Activated CD4-positive, alpha-beta memory T cell treated with anti-CD3 and anti-CD28 coated beads for 36 hours (primary cell): ENCODE results near the gene HSPG2. TPM values are rescaled to one million over a fixed set of nuclear protein-coding genes. Genes with fewer than 3 reads are reported as not detected.

Source experiments
- CTCF ChIA-PET: fragments of 350-600 bp; sonication (Branson Sonifier 250); formaldehyde crosslinking; loops from one replicate; lab custom pipeline; 2021; ENCODE audit warnings: antibody characterized with exemption, inconsistent platforms; lab: Charles Lee
- POLR2A ChIA-PET: fragments of 350-600 bp; sonication (Branson Sonifier 250); formaldehyde crosslinking; loops from one replicate; lab custom pipeline; 2021; ENCODE audit warnings: antibody characterized with exemption; lab: Charles Lee
- DNase-seq: peaks from one replicate; pipeline ENCODE4 v3.0.0-alpha.2; 2020
- H3K27ac Mint-ChIP-seq: one replicate; pipeline ENCODE4 v1.8.0; 2021; ENCODE audit warnings: mixed read lengths
- H3K27me3 Mint-ChIP-seq: one replicate; pipeline ENCODE4 v1.8.0; 2021; ENCODE audit warnings: mixed read lengths
- H3K36me3 Mint-ChIP-seq: one replicate; pipeline ENCODE4 v1.8.0; 2021; ENCODE audit warnings: mixed read lengths
- H3K4me1 Mint-ChIP-seq: one replicate; pipeline ENCODE4 v1.8.0; 2021; ENCODE audit warnings: low read depth, mixed read lengths
- H3K4me3 Mint-ChIP-seq: one replicate; pipeline ENCODE4 v1.8.0; 2021; ENCODE audit warnings: mild to moderate bottlenecking, mixed read lengths
- H3K9me3 Mint-ChIP-seq: one replicate; pipeline ENCODE4 v1.8.0; 2021; ENCODE audit warnings: mixed read lengths
- intact Hi-C: fragments of 100-400 bp; cut with micrococcal nuclease; formaldehyde crosslinking; loops from one replicate; pipeline ENCODE4 v1.15.1; 2023
- total RNA-seq, 2 experiments: library from RNA; stranded (reverse); gene quantifications; one replicate each; pipeline ENCODE4 v1.2.3, GENCODE V29; 2021

Gene HSPG2
- total RNA-seq, 2 experiments from 2014 or later = 2.8 to 3.7 TPM

DNA sequence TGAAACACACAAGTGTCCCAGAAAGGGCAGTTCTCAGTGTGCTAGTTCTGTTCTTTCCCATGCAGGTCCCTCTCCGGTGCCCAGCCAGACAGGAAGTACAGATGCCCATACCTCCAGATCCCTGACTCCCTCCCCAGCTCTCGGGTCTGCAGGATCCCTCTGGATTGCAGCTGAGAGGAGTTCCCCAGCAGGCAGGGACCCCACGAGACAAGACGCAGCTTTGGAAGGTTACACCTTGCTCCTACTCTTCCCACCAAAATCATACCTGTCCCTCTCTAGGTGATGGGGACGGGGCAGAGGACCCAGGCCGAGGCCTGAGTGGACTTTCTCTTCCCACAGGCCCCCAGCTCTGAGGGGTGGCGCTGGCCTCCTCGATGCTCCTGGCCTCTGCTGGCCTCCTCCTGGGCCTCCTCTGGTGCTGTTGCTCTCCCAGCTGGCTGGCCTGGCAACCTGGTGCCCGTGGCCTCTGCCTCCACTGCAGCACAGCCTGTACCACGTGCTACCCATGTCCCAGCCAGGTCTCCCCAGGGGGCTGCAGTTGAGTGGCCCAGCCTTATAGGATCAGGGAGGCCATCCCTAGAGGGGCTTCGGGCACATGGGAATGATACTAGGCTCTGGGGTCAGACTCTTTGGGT is 115.6 kb downstream of the HSPG2 start:
- peaks cover 2% of the 10 kb centered on the region for H3K27me3 Mint-ChIP-seq
- ChIA-PET POLR2A (interaction anchor here (2.0 kb wide), 1 partner anchor 38 kb away, joined by 6 read pairs; the partner anchor contains the start of gene USP48), CTCF (no interaction called here)
- H3K27ac Mint-ChIP-seq = no peak overlapping the region
- no peak overlapping the region for H3K4me3 Mint-ChIP-seq
- intact Hi-C loops = no loop called here
- H3K36me3 Mint-ChIP-seq = no peaks in the 10 kb centered on the region
- DNase-seq = no peak
- H3K9me3 Mint-ChIP-seq = no peaks in the 10 kb centered on the region
- H3K4me1 Mint-ChIP-seq = peaks cover 2% of the 10 kb centered on the region

DNA sequence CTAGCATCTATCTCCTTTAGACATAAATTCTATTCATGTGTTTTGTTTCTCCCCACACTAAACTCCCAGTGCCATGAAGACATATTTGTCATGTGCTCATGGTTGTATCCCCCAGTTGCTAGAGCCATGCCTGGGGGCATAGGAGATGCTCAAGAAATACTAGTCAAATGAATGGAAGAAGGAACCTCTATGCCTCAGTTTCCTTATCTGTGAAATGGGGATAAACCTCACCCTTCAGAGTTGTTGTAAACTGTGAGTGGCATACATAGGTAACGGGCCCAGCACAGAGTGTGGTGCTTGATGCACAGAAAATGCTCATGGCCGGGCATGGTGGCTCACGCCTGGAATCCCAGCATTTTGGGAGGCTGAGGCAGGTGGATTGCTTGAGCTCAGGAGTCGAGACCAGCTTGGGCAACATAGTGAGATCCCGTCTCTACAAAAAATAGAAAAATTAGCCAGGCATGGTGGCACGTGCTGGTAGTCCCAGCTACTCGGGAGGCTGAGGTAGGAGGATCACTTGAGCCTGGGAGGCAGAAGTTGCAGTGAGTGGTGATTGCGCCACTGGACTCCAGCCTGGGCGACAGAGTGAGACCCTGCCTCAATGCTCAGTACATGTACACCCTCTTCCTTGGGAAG is 116.4 kb downstream of the HSPG2 start:
- Mint-ChIP-seq H3K9me3 (no peaks in the 10 kb centered on the region), H3K36me3 (no peaks in the 10 kb centered on the region), H3K4me1 (peaks cover 2% of the 10 kb centered on the region), H3K27me3 (peaks cover 2% of the 10 kb centered on the region), H3K4me3 (no peak overlapping the region), H3K27ac (no peak overlapping the region)
- DNase-seq = no peak
- intact Hi-C loops = no loop called here
- ChIA-PET POLR2A (no interaction called here), CTCF (no interaction called here)

DNA sequence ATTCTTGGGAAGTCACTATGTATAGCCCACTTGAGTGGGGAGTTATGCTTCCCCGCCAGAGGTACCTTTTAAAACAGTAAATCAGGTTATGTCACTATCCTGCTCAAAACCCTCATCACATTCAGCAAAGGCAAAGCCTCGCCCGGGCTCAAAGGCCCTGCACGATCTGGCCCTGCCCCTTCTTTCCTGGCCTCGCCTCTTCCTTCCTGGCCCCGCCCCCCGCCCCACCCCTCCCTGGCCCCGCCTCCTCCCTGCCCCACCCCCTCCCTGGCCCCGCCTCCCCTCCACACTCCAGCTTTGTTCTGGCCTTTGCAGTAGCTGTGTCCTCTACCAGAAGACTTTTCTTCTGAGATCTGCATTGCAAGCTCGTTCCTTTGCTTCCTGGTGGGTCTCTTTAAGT is 118.5 kb downstream of the HSPG2 start:
- ChIA-PET CTCF (no interaction called here), POLR2A (no interaction called here)
- no peak overlapping the region for H3K27ac Mint-ChIP-seq
- no peaks in the 10 kb centered on the region for H3K36me3 Mint-ChIP-seq
- no peak overlapping the region for H3K4me3 Mint-ChIP-seq
- H3K27me3 Mint-ChIP-seq = peaks cover 4% of the 10 kb centered on the region
- intact Hi-C loops = no loop called here
- H3K9me3 Mint-ChIP-seq = no peaks in the 10 kb centered on the region
- DNase-seq = peak; percentile 58
- H3K4me1 Mint-ChIP-seq = peaks cover 4% of the 10 kb centered on the region

DNA sequence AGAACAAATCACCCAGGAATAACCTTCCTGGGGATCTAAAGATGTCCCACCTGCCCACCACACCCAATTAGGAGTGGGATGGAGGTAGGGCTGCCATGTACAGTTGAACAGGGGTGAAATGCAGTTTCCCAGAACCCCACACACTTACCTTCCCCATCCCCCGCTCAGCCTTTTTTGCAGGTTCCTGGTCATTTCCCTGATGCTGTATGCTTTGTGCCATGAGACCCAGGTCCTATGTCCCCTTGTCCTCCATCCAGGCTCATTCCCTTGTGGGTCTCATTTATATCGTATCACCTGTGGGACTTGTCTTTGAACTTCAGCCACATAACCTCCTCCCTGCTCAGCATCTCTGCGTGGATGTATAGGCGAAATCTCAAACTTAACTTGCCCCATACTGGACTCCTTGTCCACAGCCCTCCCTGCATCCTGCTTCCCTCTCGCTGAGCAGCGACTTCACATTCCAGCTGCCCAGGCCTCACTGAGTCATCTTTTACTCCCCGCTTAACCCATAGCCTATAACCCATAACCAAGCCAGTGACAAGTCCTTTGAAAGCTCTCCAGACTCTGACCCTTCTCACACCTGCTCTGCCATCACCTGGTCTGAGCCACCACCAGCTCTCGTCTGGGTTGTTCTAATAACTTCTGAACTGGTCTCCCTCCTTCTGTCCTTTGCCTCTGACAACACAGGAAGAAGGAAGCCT is 120.4 kb downstream of the HSPG2 start:
- POLR2A ChIA-PET = no interaction called here
- peaks cover 9% of the 10 kb centered on the region for H3K27me3 Mint-ChIP-seq
- no peak overlapping the region for H3K27ac Mint-ChIP-seq
- CTCF ChIA-PET = no interaction called here
- H3K4me3 Mint-ChIP-seq = no peak overlapping the region
- intact Hi-C loops = no loop called here
- peaks cover 4% of the 10 kb centered on the region for H3K4me1 Mint-ChIP-seq
- H3K9me3 Mint-ChIP-seq = no peaks in the 10 kb centered on the region
- no peaks in the 10 kb centered on the region for H3K36me3 Mint-ChIP-seq
- DNase-seq = no peak

DNA sequence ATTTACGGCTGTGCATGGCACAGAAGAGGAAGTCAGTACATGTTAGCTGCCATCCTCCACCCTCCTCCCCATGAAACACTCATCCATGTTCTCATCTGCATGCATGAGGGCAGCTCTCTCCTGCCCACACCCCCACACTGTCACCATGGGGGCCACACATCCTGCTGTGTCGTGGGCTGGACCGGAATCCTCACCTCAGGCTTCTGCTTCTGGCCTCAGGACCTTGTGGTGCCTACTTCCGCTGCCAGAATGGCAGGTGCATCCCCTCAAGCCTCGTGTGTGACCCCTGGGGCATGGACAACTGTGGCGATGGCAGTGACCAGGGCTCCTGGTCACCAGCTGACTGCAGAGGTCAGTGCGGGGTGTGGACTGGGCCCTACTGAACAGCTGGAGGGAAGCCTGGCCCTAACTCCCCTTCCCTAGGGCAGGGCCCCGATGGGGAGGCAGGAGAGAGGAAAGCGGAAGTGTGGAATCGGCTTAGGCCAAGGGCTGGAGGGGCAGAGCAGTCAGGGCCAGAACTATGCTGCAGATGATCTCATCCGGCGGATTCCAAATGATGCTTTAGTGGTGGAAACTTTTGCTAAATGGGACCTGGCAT is 121.3 kb downstream of the HSPG2 start:
- Mint-ChIP-seq H3K4me1 (peaks cover 4% of the 10 kb centered on the region), H3K4me3 (no peak overlapping the region), H3K9me3 (no peaks in the 10 kb centered on the region), H3K27me3 (peaks cover 9% of the 10 kb centered on the region), H3K36me3 (no peaks in the 10 kb centered on the region), H3K27ac (no peak overlapping the region)
- intact Hi-C loops = no loop called here
- POLR2A ChIA-PET = no interaction called here
- CTCF ChIA-PET = no interaction called here
- DNase-seq = no peak

DNA sequence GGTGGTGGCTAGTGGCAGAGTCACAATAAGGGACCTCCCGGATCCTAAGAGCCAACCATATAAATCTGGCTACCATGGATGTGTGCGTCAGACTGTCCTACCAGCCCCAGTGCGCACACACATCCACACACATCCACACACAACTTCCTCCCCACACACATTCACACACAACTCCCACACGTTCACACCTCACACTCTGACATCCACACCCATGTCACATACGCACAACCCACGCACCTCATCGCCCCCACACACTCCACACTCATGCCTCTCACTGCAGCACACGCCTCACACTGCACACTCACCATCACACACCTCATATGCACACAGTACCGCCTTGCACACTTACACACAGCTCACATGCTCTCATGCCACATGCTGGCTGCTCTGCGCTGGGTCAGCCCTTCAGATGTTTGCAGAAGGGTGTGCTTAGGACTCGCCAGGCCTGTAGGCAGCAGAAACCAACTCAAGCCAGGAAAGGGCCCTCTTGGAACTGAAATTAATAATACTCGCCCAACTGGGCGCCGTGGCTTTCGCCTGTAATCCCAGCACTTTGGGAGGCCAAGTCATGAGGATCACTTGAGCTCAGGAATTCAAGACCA is 122.0 kb downstream of the HSPG2 start:
- ChIA-PET POLR2A (no interaction called here), CTCF (interaction anchor here (0.6 kb wide), 1 partner anchor 9 kb away, joined by 3 read pairs; no protein-coding TSS in a partner anchor)
- intact Hi-C loops = no loop called here
- H3K27ac Mint-ChIP-seq = no peak overlapping the region
- no peak overlapping the region for H3K4me3 Mint-ChIP-seq
- DNase-seq = no peak
- no peaks in the 10 kb centered on the region for H3K36me3 Mint-ChIP-seq
- H3K4me1 Mint-ChIP-seq = peaks cover 4% of the 10 kb centered on the region
- H3K27me3 Mint-ChIP-seq = peaks cover 12% of the 10 kb centered on the region
- no peaks in the 10 kb centered on the region for H3K9me3 Mint-ChIP-seq

DNA sequence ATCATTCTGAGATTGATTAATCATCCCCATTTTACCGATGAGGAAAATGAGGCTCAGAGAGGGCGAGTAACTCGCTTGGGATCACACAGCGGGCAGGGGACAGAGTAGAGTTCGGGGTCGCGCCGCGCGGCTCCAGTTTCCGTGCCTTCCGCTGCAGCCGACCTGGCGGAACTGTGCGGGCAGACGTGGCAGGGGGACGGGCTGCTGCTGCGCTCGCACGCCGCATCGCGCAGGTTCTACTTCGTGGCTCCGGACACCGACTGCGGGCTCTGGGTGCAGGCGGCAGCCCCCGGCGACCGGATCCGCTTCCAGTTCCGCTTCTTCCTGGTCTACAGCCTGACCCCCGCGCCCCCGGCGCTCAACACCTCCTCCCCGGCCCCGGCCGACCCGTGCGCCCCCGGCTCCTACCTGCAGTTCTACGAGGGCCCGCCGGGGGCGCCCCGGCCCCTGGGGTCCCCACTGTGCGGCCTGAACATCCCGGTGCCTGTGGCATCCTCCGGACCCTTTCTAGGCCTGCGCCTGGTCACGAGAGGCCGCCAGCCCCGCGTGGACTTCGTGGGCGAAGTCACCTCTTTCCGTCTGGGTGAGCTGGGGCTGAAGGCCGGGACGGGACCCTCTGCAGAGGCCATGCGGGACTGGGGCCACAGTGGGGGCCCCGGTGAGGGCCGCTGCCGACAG is 122.7 kb downstream of the HSPG2 start:
- intact Hi-C loops = no loop called here
- H3K27ac Mint-ChIP-seq = no peak overlapping the region
- H3K4me3 Mint-ChIP-seq = peak overlapping the region; percentile 23
- ChIA-PET POLR2A (no interaction called here), CTCF (no interaction called here)
- H3K27me3 Mint-ChIP-seq = peaks cover 12% of the 10 kb centered on the region
- peak; percentile 36 for DNase-seq
- no peaks in the 10 kb centered on the region for H3K36me3 Mint-ChIP-seq
- no peaks in the 10 kb centered on the region for H3K9me3 Mint-ChIP-seq
- H3K4me1 Mint-ChIP-seq = peaks cover 4% of the 10 kb centered on the region

DNA sequence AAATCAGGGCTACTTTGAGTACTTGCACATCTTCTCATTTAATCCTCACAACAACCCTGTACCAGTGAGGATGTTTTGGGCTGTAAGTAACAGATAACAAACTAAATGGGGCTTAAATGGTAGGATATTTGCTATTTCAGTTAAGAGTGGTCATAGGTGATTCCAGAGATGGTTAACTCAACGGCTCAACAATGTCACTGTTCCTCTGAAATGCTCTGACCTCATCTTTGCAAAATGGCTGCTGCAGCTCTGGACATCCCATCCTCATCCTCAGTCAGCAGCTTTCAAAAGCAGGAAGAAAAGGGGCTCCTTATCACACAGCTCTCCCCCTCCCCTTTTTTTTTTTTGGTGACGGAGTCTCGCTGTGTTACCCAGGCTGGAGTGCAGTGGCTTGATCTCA is 123.6 kb downstream of the HSPG2 start:
- no peak overlapping the region for H3K27ac Mint-ChIP-seq
- intact Hi-C loops = no loop called here
- H3K9me3 Mint-ChIP-seq = no peaks in the 10 kb centered on the region
- H3K4me3 Mint-ChIP-seq = no peak overlapping the region
- peaks cover 12% of the 10 kb centered on the region for H3K27me3 Mint-ChIP-seq
- ChIA-PET CTCF (no interaction called here), POLR2A (no interaction called here)
- peaks cover 3% of the 10 kb centered on the region for H3K4me1 Mint-ChIP-seq
- DNase-seq = no peak
- H3K36me3 Mint-ChIP-seq = no peaks in the 10 kb centered on the region

DNA sequence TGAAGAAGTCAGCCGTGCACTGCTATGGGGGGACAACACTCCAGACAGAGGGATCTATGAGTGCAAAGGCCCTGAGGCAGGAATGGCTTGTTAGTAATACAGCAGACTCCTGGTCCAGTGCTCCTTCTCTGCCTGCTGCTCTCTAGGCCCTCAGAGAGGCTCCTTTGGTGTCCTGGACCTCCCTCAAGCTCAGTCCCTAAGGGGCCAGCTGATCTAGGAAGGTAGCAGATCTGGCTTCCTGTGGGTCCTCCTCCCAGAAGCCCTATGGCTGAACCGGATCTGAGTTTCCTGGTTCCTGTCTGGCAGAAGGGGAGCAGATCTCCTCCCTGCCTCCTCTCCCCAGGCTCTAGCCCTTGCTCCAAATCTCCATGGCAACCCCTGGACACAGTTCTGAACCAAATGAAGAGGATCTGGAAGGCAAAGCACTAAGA is 125.2 kb downstream of the HSPG2 start, which contains the start of gene LDLRAD2:
LDLRAD2 (plus strand) TSS at position 391 of the 431 bp plus-strand sequence. CDS start 187 bp downstream, outside the sequence.
- POLR2A ChIA-PET = no interaction called here
- intact Hi-C loops = no loop called here
- Mint-ChIP-seq H3K9me3 (no peaks in the 10 kb centered on the region), H3K4me1 (peaks cover 2% of the 10 kb centered on the region), H3K27ac (no peak within 1 kb of the TSS), H3K36me3 (no peaks in the 10 kb centered on the region), H3K4me3 (no peak within 1 kb of the TSS), H3K27me3 (peaks cover 12% of the 10 kb centered on the region)
- DNase-seq = no peak
- CTCF ChIA-PET = no interaction called here

DNA sequence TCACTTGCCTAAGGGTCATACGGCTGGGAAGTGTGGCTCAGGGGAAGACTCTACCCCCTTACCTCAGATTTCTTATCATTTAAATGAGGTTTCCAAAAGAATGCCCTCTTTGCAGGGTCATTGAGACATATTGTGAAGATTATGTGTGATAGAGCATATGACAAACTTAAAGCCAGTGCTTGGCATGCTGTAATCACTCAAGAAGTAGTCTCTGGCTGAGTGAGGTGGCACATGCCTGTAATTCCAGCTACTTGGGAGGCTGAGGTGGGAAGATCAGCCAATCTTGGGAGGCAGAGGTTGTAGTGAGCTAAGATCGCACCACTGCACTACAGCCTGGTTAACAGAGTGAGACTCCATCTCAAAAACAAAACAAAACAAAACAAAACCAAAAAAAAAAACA is 132.6 kb downstream of the HSPG2 start:
- Mint-ChIP-seq H3K4me3 (no peak overlapping the region), H3K9me3 (no peaks in the 10 kb centered on the region), H3K36me3 (no peaks in the 10 kb centered on the region), H3K27me3 (peaks cover 2% of the 10 kb centered on the region), H3K27ac (no peak overlapping the region), H3K4me1 (no peaks in the 10 kb centered on the region)
- CTCF ChIA-PET = no interaction called here
- no peak for DNase-seq
- POLR2A ChIA-PET = no interaction called here
- intact Hi-C loops = no loop called here

DNA sequence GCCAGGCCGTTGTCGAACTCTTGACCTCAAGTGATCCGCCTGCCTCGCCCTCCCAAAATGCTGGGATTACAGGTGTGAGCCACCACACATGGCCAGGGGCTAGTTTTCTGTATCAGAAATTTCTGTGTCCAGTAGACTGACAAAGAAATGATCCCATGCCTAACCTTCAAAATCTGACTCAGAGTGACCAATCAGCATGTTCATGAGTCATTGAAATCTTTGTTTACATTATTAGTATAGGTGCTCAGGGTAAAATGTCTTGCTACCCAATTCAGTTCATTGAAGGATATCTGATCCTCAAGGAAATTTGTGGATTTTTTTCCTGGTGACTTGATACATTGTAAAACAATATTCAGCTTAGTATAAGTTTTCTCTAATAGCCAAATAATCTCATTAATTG is 136.0 kb downstream of the HSPG2 start:
- H3K4me1 Mint-ChIP-seq = no peaks in the 10 kb centered on the region
- H3K9me3 Mint-ChIP-seq = no peaks in the 10 kb centered on the region
- no peaks in the 10 kb centered on the region for H3K36me3 Mint-ChIP-seq
- CTCF ChIA-PET = no interaction called here
- peaks cover 2% of the 10 kb centered on the region for H3K27me3 Mint-ChIP-seq
- intact Hi-C loops = no loop called here
- DNase-seq = no peak
- H3K27ac Mint-ChIP-seq = no peak overlapping the region
- H3K4me3 Mint-ChIP-seq = no peak overlapping the region
- POLR2A ChIA-PET = no interaction called here
